ENCODE measurements around the gene SLC35E1. TPM values are rescaled to one million over a fixed set of nuclear protein-coding genes. Genes with fewer than 3 reads are reported as not detected.

SLC35E1 gene
- total and polyA plus RNA-seq, 2 experiments from 2014 or later, result 35.7 to 43.2 TPM

DNA sequence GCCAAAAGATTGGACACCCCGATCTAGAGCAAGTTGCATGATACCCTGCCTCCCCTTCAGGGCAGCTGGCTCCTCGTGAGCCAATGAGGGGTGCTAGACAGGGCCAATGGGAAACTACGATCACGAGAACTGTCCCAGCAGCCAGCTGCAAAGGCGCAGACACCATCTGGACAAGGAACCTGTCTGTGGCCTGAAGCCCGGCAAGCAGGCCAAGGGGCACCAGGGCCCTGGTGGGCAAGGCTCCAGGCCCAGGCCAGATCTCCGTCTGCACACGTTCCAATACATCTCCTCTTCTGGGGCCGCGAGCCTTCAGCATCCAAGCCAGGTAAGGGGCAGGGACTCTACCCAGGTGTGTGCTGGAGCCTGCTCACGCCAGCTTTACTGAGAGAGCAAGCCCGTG lies 35.6 kb upstream of the SLC35E1 start:
- WGBS, 2 experiments (ENCODE audit: low coverage in 1 of 2, low lambda C conversion rate in 2 of 2, missing lambda C conversion rate in 2 of 2), result 90 to 94% methylated on average over 12 of the region's 12 CpGs
- H3K79me2 ChIP-seq (ENCODE audit: insufficient read depth), result peaks cover 100% of the 10 kb centered on the region
- H3K4me2 ChIP-seq (ENCODE audit: unreplicated experiment), result peak overlapping the region; percentile 53
- H3F3A ChIP-seq (ENCODE audit: insufficient read depth), result peaks cover 15% of the 10 kb centered on the region
- H3K27me3 ChIP-seq (replicated peaks; ENCODE audit: insufficient read depth), result no peaks in the 10 kb centered on the region
- peaks cover 28% of the 10 kb centered on the region for H3K4me1 ChIP-seq (ENCODE audit: insufficient read depth)
- peaks cover 38% of the 10 kb centered on the region for H4K20me1 ChIP-seq (ENCODE audit: insufficient read depth)
- H3K4me3 ChIP-seq, result no peak overlapping the region
- H3K9ac ChIP-seq, result no peak overlapping the region
- H3K27ac ChIP-seq, result peak overlapping the region; percentile 46
- H3K36me3 ChIP-seq (ENCODE audit: low read depth), result no peaks in the 10 kb centered on the region
- H3K9me3 ChIP-seq (ENCODE audit: low read depth), result no peaks in the 10 kb centered on the region
- DNase-seq, result no peak
- H3K9me2 ChIP-seq (ENCODE audit: insufficient read depth), result no peaks in the 10 kb centered on the region
- TF ChIP-seq EZH2 (IDR thresholded peaks at IDR 0.05; ENCODE audit: insufficient read depth, poor library complexity, severe bottlenecking), result no peak
- TF ChIP-seq EZH2phosphoT487 (IDR thresholded peaks at IDR 0.05; ENCODE audit: insufficient read depth, low read depth), result no peak
- no peak overlapping the region for H2AFZ ChIP-seq
- in situ Hi-C loops (cut with MboI), result no loop called here

DNA sequence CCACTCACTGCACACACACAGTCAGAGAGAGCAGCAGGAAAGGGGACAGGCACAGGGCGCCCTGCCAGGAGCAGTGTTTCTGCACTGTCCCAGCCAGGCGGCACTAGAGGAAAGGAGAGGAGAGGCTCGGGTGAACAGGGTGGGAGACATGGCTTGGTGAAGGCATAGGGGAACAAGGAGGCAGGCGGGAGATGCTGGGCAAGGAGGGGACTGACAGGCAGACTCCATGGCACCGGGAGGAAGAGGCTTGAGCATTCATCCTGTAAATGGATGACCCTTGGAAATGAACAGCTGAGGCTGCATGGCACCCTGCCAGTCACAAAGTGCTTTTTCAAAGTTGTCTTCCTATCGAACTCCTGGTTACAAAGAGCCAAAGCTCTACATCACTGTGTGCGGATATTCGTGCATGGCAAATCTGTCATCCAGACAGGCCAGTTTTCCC lies 33.4 kb upstream of the SLC35E1 start:
- H3K9me2 ChIP-seq (ENCODE audit: insufficient read depth), result no peaks in the 10 kb centered on the region
- in situ Hi-C loops (cut with MboI), result no loop called here
- H3K9me3 ChIP-seq (ENCODE audit: low read depth), result no peaks in the 10 kb centered on the region
- H3K79me2 ChIP-seq (ENCODE audit: insufficient read depth), result peaks cover 100% of the 10 kb centered on the region
- peaks cover 15% of the 10 kb centered on the region for H3F3A ChIP-seq (ENCODE audit: insufficient read depth)
- H3K36me3 ChIP-seq (ENCODE audit: low read depth), result no peaks in the 10 kb centered on the region
- TF ChIP-seq EZH2phosphoT487 (IDR thresholded peaks at IDR 0.05; ENCODE audit: insufficient read depth, low read depth) (no peak), EZH2 (IDR thresholded peaks at IDR 0.05; ENCODE audit: insufficient read depth, poor library complexity, severe bottlenecking) (no peak)
- DNase-seq, result no peak
- no peak overlapping the region for H2AFZ ChIP-seq
- no peak overlapping the region for H3K27ac ChIP-seq
- peaks cover 32% of the 10 kb centered on the region for H4K20me1 ChIP-seq (ENCODE audit: insufficient read depth)
- H3K4me1 ChIP-seq (ENCODE audit: insufficient read depth), result peaks cover 24% of the 10 kb centered on the region
- H3K9ac ChIP-seq, result no peak overlapping the region
- no peak overlapping the region for H3K4me3 ChIP-seq
- 82 to 90% methylated on average over 8 of the region's 8 CpGs for WGBS, 2 experiments (ENCODE audit: low coverage in 1 of 2, low lambda C conversion rate in 2 of 2, missing lambda C conversion rate in 2 of 2)
- no peak overlapping the region for H3K4me2 ChIP-seq (ENCODE audit: unreplicated experiment)
- no peaks in the 10 kb centered on the region for H3K27me3 ChIP-seq (replicated peaks; ENCODE audit: insufficient read depth)

DNA sequence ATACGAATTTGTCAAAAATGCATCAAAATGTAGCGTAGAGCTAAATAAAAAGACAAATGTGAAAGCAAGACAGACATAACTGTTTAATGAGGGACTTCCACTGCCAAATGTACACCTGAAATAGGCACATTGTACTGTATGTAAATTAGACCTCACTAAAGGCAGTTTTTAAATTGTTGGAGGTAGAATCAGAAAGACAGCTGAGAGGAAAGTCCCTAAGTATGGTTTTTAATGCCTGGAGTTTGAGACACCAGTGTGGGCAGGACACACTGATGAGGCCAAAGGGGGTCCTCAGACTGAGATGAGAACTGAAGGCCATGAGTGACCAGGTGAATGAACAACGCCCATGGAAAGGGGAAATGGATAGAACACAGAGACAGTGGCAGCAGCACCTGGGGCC lies 32.9 kb upstream of the SLC35E1 start:
- Histone ChIP-seq H3K4me1 (ENCODE audit: insufficient read depth) (peaks cover 24% of the 10 kb centered on the region), H3K4me3 (no peak overlapping the region), H3K4me2 (ENCODE audit: unreplicated experiment) (no peak overlapping the region), H3K36me3 (ENCODE audit: low read depth) (no peaks in the 10 kb centered on the region), H3K9me3 (ENCODE audit: low read depth) (no peaks in the 10 kb centered on the region), H3K27me3 (replicated peaks; ENCODE audit: insufficient read depth) (no peaks in the 10 kb centered on the region), H3K9me2 (ENCODE audit: insufficient read depth) (no peaks in the 10 kb centered on the region), H3F3A (ENCODE audit: insufficient read depth) (peaks cover 15% of the 10 kb centered on the region), H3K79me2 (ENCODE audit: insufficient read depth) (peaks cover 100% of the 10 kb centered on the region), H4K20me1 (ENCODE audit: insufficient read depth) (peaks cover 32% of the 10 kb centered on the region), H3K27ac (no peak overlapping the region), H2AFZ (no peak overlapping the region), H3K9ac (no peak overlapping the region)
- no peak for DNase-seq
- TF ChIP-seq EZH2 (IDR thresholded peaks at IDR 0.05; ENCODE audit: insufficient read depth, poor library complexity, severe bottlenecking) (no peak), EZH2phosphoT487 (IDR thresholded peaks at IDR 0.05; ENCODE audit: insufficient read depth, low read depth) (no peak)
- 94 to 98% methylated on average over 3 of the region's 3 CpGs for WGBS, 2 experiments (ENCODE audit: low coverage in 1 of 2, low lambda C conversion rate in 2 of 2, missing lambda C conversion rate in 2 of 2)
- in situ Hi-C loops (cut with MboI), result no loop called here

DNA sequence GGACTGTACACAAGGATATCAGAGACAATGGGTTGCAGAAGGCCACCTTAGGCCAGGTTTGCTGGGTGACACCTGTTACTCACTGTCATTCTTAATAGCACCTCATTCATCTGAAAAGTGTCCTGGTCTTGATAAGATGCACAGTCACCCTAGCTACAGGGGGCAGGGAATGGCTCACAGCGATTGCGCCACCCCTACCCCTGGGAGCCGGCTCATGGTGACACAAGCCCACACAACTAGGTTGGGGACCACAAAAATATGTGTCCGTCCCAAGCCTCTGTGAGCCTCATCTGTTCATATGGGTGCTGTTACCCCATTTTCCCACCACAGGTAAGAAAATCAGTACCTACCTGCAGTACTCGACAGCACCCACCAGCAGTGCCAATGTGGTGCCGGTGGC lies 32.4 kb upstream of the SLC35E1 start:
- H3K4me3 ChIP-seq, result no peak overlapping the region
- no peaks in the 10 kb centered on the region for H3K27me3 ChIP-seq (replicated peaks; ENCODE audit: insufficient read depth)
- H3F3A ChIP-seq (ENCODE audit: insufficient read depth), result peaks cover 15% of the 10 kb centered on the region
- H3K9me3 ChIP-seq (ENCODE audit: low read depth), result no peaks in the 10 kb centered on the region
- no peak overlapping the region for H3K4me2 ChIP-seq (ENCODE audit: unreplicated experiment)
- TF ChIP-seq EZH2phosphoT487 (IDR thresholded peaks at IDR 0.05; ENCODE audit: insufficient read depth, low read depth), result no peak
- TF ChIP-seq EZH2 (IDR thresholded peaks at IDR 0.05; ENCODE audit: insufficient read depth, poor library complexity, severe bottlenecking), result no peak
- H2AFZ ChIP-seq, result no peak overlapping the region
- WGBS, 2 experiments (ENCODE audit: low coverage in 1 of 2, low lambda C conversion rate in 2 of 2, missing lambda C conversion rate in 2 of 2), result 94 to 98% methylated on average over 6 of the region's 6 CpGs
- no peak overlapping the region for H3K9ac ChIP-seq
- H3K9me2 ChIP-seq (ENCODE audit: insufficient read depth), result no peaks in the 10 kb centered on the region
- H4K20me1 ChIP-seq (ENCODE audit: insufficient read depth), result peaks cover 32% of the 10 kb centered on the region
- H3K36me3 ChIP-seq (ENCODE audit: low read depth), result no peaks in the 10 kb centered on the region
- H3K27ac ChIP-seq, result no peak overlapping the region
- H3K79me2 ChIP-seq (ENCODE audit: insufficient read depth), result peaks cover 100% of the 10 kb centered on the region
- in situ Hi-C loops (cut with MboI), result no loop called here
- DNase-seq, result no peak
- peaks cover 24% of the 10 kb centered on the region for H3K4me1 ChIP-seq (ENCODE audit: insufficient read depth)

DNA sequence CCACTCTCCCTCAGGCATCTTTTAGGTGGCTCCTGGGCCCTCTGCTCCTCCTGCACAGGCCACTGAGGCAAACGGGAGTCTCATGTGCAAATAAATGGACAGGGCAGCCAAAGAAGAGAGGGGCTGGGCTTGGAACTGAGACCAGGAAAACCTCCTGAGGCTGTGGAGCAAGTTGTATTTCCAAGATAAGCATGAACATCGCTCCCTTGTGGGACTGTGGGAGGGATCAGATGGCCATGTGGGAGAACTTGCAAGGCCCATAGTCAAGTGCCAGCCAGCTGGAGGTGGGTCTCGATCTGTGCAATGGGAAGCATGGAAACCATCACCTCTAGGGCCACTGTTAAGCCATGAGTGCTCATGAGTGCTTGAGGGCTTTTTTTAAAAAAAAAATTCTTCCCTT lies 30.9 kb upstream of the SLC35E1 start:
- in situ Hi-C loops (cut with MboI), result no loop called here
- Histone ChIP-seq H3K36me3 (ENCODE audit: low read depth) (no peaks in the 10 kb centered on the region), H3K4me3 (no peak overlapping the region), H3K4me2 (ENCODE audit: unreplicated experiment) (no peak overlapping the region), H3K9me3 (ENCODE audit: low read depth) (no peaks in the 10 kb centered on the region), H2AFZ (no peak overlapping the region), H3K9me2 (ENCODE audit: insufficient read depth) (no peaks in the 10 kb centered on the region), H3K27me3 (replicated peaks; ENCODE audit: insufficient read depth) (no peaks in the 10 kb centered on the region), H3K4me1 (ENCODE audit: insufficient read depth) (peaks cover 17% of the 10 kb centered on the region), H3K79me2 (ENCODE audit: insufficient read depth) (peaks cover 100% of the 10 kb centered on the region), H3K9ac (no peak overlapping the region), H3K27ac (no peak overlapping the region), H3F3A (ENCODE audit: insufficient read depth) (peaks cover 8% of the 10 kb centered on the region; the same call in 1 of the 2 replicates), H4K20me1 (ENCODE audit: insufficient read depth) (peaks cover 23% of the 10 kb centered on the region)
- 59 to 70% methylated on average over 3 of the region's 3 CpGs for WGBS, 2 experiments (ENCODE audit: low coverage in 1 of 2, low lambda C conversion rate in 2 of 2, missing lambda C conversion rate in 2 of 2)
- DNase-seq, result no peak
- TF ChIP-seq EZH2 (IDR thresholded peaks at IDR 0.05; ENCODE audit: insufficient read depth, poor library complexity, severe bottlenecking) (no peak), EZH2phosphoT487 (IDR thresholded peaks at IDR 0.05; ENCODE audit: insufficient read depth, low read depth) (no peak)
